Peyer's patch (tissue), 4 donors: ENCODE data around the gene G6PC2.

ENCODE experiments used
- CTCF ChIP-seq, 6 experiments: fragments of 450-650 bp in 4 of 6; fragments of 200-600 bp in 2 of 6; sonication (generic) in 1 of 6; IDR thresholded peaks; one replicate each; pipeline ENCODE4 v1.5.1; 2017 to 2019; ENCODE audit warnings: antibody characterized with exemption in 6 of 6, mild to moderate bottlenecking in 3 of 6, moderate library complexity in 1 of 6
- POLR2A ChIP-seq, 2 donors: fragments of 450-650 bp; IDR thresholded peaks; one replicate each; pipeline ENCODE4 v1.5.1; 2017; ENCODE audit warnings: antibody characterized with exemption in 2 of 2, mild to moderate bottlenecking in 2 of 2, moderate library complexity in 2 of 2

GRCh38 chr2:168884975-168885374 is 16.1 kb upstream of the G6PC2 start:
- no peak for TF ChIP-seq CTCF (IDR thresholded peaks at IDR 0.05)
- TF ChIP-seq POLR2A (IDR thresholded peaks at IDR 0.05), result no peak
